H1 (cell line): ENCODE measurements around the gene KDR. TPM values are rescaled to one million over a fixed set of nuclear protein-coding genes. Genes with fewer than 3 reads are reported as not detected.
A peak's percentile ranks its signal among the peaks of the same experiment; 100 is the strongest.

ENCODE experiments used
- CTCF ChIA-PET: fragments of 300-600 bp; sonication (Branson Sonifier 250); formaldehyde crosslinking; loops from one replicate; lab custom pipeline; 2021; ENCODE audit not compliant: partially characterized antibody; lab: Charles Lee
- POLR2A ChIA-PET: fragments of 300-600 bp; sonication (Branson Sonifier 250); formaldehyde crosslinking; loops from one replicate; lab custom pipeline; 2021; ENCODE audit warnings: inconsistent platforms; ENCODE audit not compliant: partially characterized antibody; lab: Charles Lee
- DNase-seq, 2 experiments: peaks; one replicate each; pipeline versions ENCODE4 v3.0.0 to v3.0.0-alpha.2; 2010 to 2022; ENCODE audit warnings: low spot score in 2 of 2, low read depth in 1 of 2, mixed read lengths in 1 of 2
- FAIRE-seq: peaks from 2 replicates; lab custom pipeline; 2011; peaks lifted over from hg19 to GRCh38; lab: Jason Lieb, UNC
- H2AFZ ChIP-seq: 2 replicates; pipeline ENCODE4 v1.8.1; 2012; ENCODE audit warnings: low read length, inconsistent platforms
- H2AK5ac ChIP-seq: 2 replicates; pipeline ENCODE4 v1.6.1; 2013; ENCODE audit warnings: low read depth, low read length
- H2BK120ac ChIP-seq: replicated peaks from 2 replicates; pipeline ENCODE3; 2013; ENCODE audit warnings: low read depth, low read length, inconsistent platforms
- H2BK12ac ChIP-seq: 2 replicates; pipeline ENCODE4 v1.6.1; 2013; ENCODE audit warnings: low read depth, low read length
- H2BK15ac ChIP-seq: 2 replicates; pipeline ENCODE4 v1.6.1; 2013; ENCODE audit warnings: low read length
- H2BK20ac ChIP-seq: 2 replicates; pipeline ENCODE4 v1.6.1; 2013; ENCODE audit warnings: low read length
- H2BK5ac ChIP-seq: 2 replicates; pipeline ENCODE4 v1.6.1; 2013; ENCODE audit warnings: low read depth, low read length
- H3K14ac ChIP-seq: 2 replicates; pipeline ENCODE4 v1.6.1; 2013; ENCODE audit warnings: inconsistent platforms; ENCODE audit not compliant: insufficient read length
- H3K18ac ChIP-seq: 2 replicates; pipeline ENCODE4 v1.6.1; 2013; ENCODE audit warnings: low read length; ENCODE audit errors: extremely low read depth
- H3K23ac ChIP-seq: 2 replicates; pipeline ENCODE4 v1.6.1; 2013; ENCODE audit warnings: inconsistent platforms; ENCODE audit not compliant: insufficient read length
- H3K23me2 ChIP-seq: 2 replicates; pipeline ENCODE4 v1.6.1; 2013; ENCODE audit warnings: low read depth, low read length
- H3K27ac ChIP-seq: 2 replicates; pipeline ENCODE4 v1.6.1; 2011; ENCODE audit warnings: low read depth, low read length, inconsistent platforms
- H3K27me3 ChIP-seq, 4 experiments: replicated peaks in 1 of 4; 1 replicate in 1 of 4; 2 replicates in 3 of 4; pipeline versions ENCODE4 v1.6.1 to v1.8.1; 2011 to 2013; ENCODE audit warnings: low read length in 3 of 4, mild to moderate bottlenecking in 3 of 4, inconsistent platforms in 2 of 4, mixed read lengths in 2 of 4, moderate library complexity in 1 of 4; ENCODE audit not compliant: control insufficient read depth in 3 of 4, insufficient read depth in 3 of 4; ENCODE audit errors: extremely low read depth in 1 of 4
- H3K36me3 ChIP-seq, 4 experiments: 2 replicates each; pipeline versions ENCODE4 v1.6.1 to v1.8.1; 2011 to 2013; ENCODE audit warnings: mild to moderate bottlenecking in 4 of 4, low read length in 3 of 4, moderate library complexity in 2 of 4, control low read depth in 1 of 4, inconsistent platforms in 1 of 4; ENCODE audit not compliant: insufficient read depth in 4 of 4, control insufficient read depth in 2 of 4
- H3K4ac ChIP-seq: replicated peaks from 2 replicates; pipeline ENCODE3; 2013; ENCODE audit warnings: low read length, low read depth, mixed read lengths, inconsistent platforms; ENCODE audit not compliant: insufficient read length
- H3K4me1 ChIP-seq, 4 experiments: replicated peaks in 1 of 4; 1 replicate in 1 of 4; 2 replicates in 3 of 4; pipeline versions ENCODE4 v1.6.1 to v1.8.1; 2011 to 2013; ENCODE audit warnings: low read length in 3 of 4, inconsistent platforms in 2 of 4, mixed read lengths in 1 of 4; ENCODE audit not compliant: insufficient read depth in 4 of 4, control insufficient read depth in 3 of 4
- H3K4me2 ChIP-seq, 2 experiments: 2 replicates each; pipeline versions ENCODE4 v1.6.1 to v1.8.1; 2011 to 2013; ENCODE audit warnings: low read depth in 2 of 2, low read length in 2 of 2, control low read depth in 1 of 2, inconsistent platforms in 1 of 2, mild to moderate bottlenecking in 1 of 2; ENCODE audit not compliant: insufficient read depth in 1 of 2
- H3K4me3 ChIP-seq, 4 experiments: fragments of 200-600, 300-600 bp in 1 of 4; sonication (generic), shearing (Covaris generic), sonication (Bioruptor Twin) in 1 of 4; 2 replicates each; pipeline versions ENCODE4 v1.5.1 to v1.8.1; 2011 to 2016; ENCODE audit warnings: low read length in 4 of 4, low read depth in 3 of 4, control low read depth in 2 of 4, inconsistent platforms in 2 of 4, mild to moderate bottlenecking in 2 of 4, mixed read lengths in 1 of 4, moderate library complexity in 1 of 4; ENCODE audit not compliant: insufficient read depth in 2 of 4; ENCODE audit errors: extremely low read depth in 1 of 4
- H3K56ac ChIP-seq: replicated peaks from 2 replicates; pipeline ENCODE3; 2013; ENCODE audit warnings: low read depth, mild to moderate bottlenecking, mixed read lengths, low read length, inconsistent platforms; ENCODE audit not compliant: insufficient read length
- H3K79me1 ChIP-seq: 2 replicates; pipeline ENCODE4 v1.6.1; 2013; ENCODE audit warnings: low read depth, low read length, control low read depth
- H3K79me2 ChIP-seq, 2 experiments: 2 replicates each; pipeline versions ENCODE4 v1.6.1 to v1.8.1; 2012 to 2013; ENCODE audit warnings: low read length in 2 of 2, mild to moderate bottlenecking in 2 of 2, inconsistent platforms in 1 of 2; ENCODE audit not compliant: insufficient read depth in 2 of 2, control insufficient read depth in 1 of 2
- H3K9ac ChIP-seq, 4 experiments: replicated peaks in 1 of 4; 1 replicate in 1 of 4; 2 replicates in 3 of 4; pipeline versions ENCODE4 v1.6.1 to v1.8.1; 2011 to 2013; ENCODE audit warnings: low read depth in 3 of 4, low read length in 3 of 4, control low read depth in 2 of 4, mild to moderate bottlenecking in 2 of 4, moderate library complexity in 2 of 4, inconsistent platforms in 1 of 4; ENCODE audit errors: extremely low read depth in 1 of 4
- H3K9me3 ChIP-seq, 2 experiments: 2 replicates each; pipeline versions ENCODE4 v1.6.1 to v1.8.1; 2012 to 2013; ENCODE audit warnings: mild to moderate bottlenecking in 2 of 2, moderate library complexity in 2 of 2, control low read depth in 1 of 2, inconsistent platforms in 1 of 2, low read depth in 1 of 2, low read length in 1 of 2, mixed read lengths in 1 of 2; ENCODE audit not compliant: insufficient read depth in 2 of 2
- H4K20me1 ChIP-seq, 2 experiments: replicated peaks in 1 of 2; 2 replicates each; pipeline versions ENCODE3 to v1.8.1; 2011 to 2013; ENCODE audit warnings: inconsistent platforms in 2 of 2, low read length in 2 of 2, mild to moderate bottlenecking in 1 of 2; ENCODE audit not compliant: insufficient read depth in 2 of 2, control insufficient read depth in 1 of 2
- H4K5ac ChIP-seq: 2 replicates; pipeline ENCODE4 v1.6.1; 2013; ENCODE audit warnings: low read length, low read depth, mixed read lengths, inconsistent platforms; ENCODE audit not compliant: insufficient read length
- H4K8ac ChIP-seq: 2 replicates; pipeline ENCODE4 v1.8.0; 2013; ENCODE audit warnings: mild to moderate bottlenecking, moderate library complexity, low read length, inconsistent platforms; ENCODE audit not compliant: insufficient read depth; ENCODE audit errors: extremely low read depth
- H4K91ac ChIP-seq: replicated peaks from 2 replicates; pipeline ENCODE3; 2013; ENCODE audit warnings: low read length, mixed read lengths, inconsistent platforms; ENCODE audit not compliant: insufficient read length
- BACH1 ChIP-seq: IDR thresholded peaks from 2 replicates; pipeline ENCODE4 v1.6.1; 2012; ENCODE audit warnings: low read length, improper control_type of control experiment
- BRCA1 ChIP-seq: IDR thresholded peaks from 2 replicates; pipeline ENCODE4 v1.6.1; 2012; ENCODE audit warnings: low read depth, low read length, improper control_type of control experiment
- CBX5 ChIP-seq: fragments of 300-800, 300-1000 bp; sonication (generic); IDR thresholded peaks from 2 replicates; pipeline ENCODE4 v1.7.1; 2016; ENCODE audit warnings: antibody characterized with exemption, low read length, low read depth
- CTCF ChIP-seq, 3 experiments: IDR thresholded peaks; 1 replicate in 2 of 3; 2 replicates in 1 of 3; pipeline versions ENCODE4 v1.5.1 to v1.6.1; 2011; ENCODE audit warnings: low read length in 3 of 3, mild to moderate bottlenecking in 3 of 3, inconsistent platforms in 2 of 3, low read depth in 1 of 3, moderate library complexity in 1 of 3; ENCODE audit not compliant: insufficient read depth in 1 of 3; ENCODE audit errors: control extremely low read depth in 1 of 3
- EGR1 ChIP-seq: IDR thresholded peaks from 2 replicates; pipeline ENCODE4 v1.6.1; 2011; ENCODE audit warnings: low read depth, low read length, borderline replicate concordance
- KDM4A ChIP-seq: IDR thresholded peaks from one replicate; pipeline ENCODE4 v1.7.1; 2012; ENCODE audit warnings: low read depth, mild to moderate bottlenecking, moderate library complexity, low read length, inconsistent platforms; ENCODE audit not compliant: severe bottlenecking
- PHF8 ChIP-seq: fragments of 200-600 bp; sonication (generic); conservative IDR thresholded peaks from 2 replicates; pipeline ENCODE4 v1.7.1; 2012; ENCODE audit warnings: low read depth, mild to moderate bottlenecking, inconsistent platforms, low read length, moderate library complexity
- POU5F1 ChIP-seq: IDR thresholded peaks from 2 replicates; pipeline ENCODE4 v1.6.1; 2011; ENCODE audit warnings: low read depth, mild to moderate bottlenecking, low read length, moderate library complexity
- RAD21 ChIP-seq, 2 experiments: IDR thresholded peaks in 1 of 2; conservative IDR thresholded peaks in 1 of 2; 2 replicates each; pipeline ENCODE4 v1.6.1; 2011; ENCODE audit warnings: low read depth in 2 of 2, low read length in 2 of 2, improper control_type of control experiment in 1 of 2, inconsistent platforms in 1 of 2, mild to moderate bottlenecking in 1 of 2, moderate library complexity in 1 of 2
- TCF12 ChIP-seq: IDR thresholded peaks from 2 replicates; pipeline ENCODE4 v1.6.1; 2011; ENCODE audit warnings: low read depth, mild to moderate bottlenecking, low read length
- WGBS, 2 experiments: shearing (Covaris generic) in 1 of 2; methylation state at CpG; one replicate each; pipeline versions ENCODE4 v1.1.6 to v1.1.7; 2013 to 2015; ENCODE audit warnings: low lambda C conversion rate in 2 of 2, mixed read lengths in 2 of 2, inconsistent platforms in 1 of 2, low coverage in 1 of 2, missing lambda C conversion rate in 1 of 2; ENCODE audit not compliant: insufficient replicate concordance in 2 of 2, insufficient coverage in 1 of 2, insufficient read length in 1 of 2; ENCODE audit errors: extremely low coverage in 1 of 2, missing lambda C conversion rate in 1 of 2; 5-methylcytosine and 5-hydroxymethylcytosine counted together
- polyA plus RNA-seq, 7 experiments: library from polyadenylated mRNA; depleted of rRNA in 3 of 7; stranded (reverse) in 5 of 7; unstranded in 2 of 7; fragments of >200 nt in 5 of 7; fragments of 200-250 nt in 2 of 7; gene quantifications; 1 replicate in 5 of 7; 2 replicates in 1 of 7; 4 replicates in 1 of 7; pipeline versions ENCODE4 v1.2.1 to v1.2.3, GENCODE V29; 2011 to 2013; ENCODE audit warnings: missing spikeins in 2 of 7, mixed read lengths in 2 of 7
- total RNA-seq: library from RNA; stranded (reverse); fragmentation: NEBNext Ultra II Directional; extraction: Animal tissue kit (Norgen Biotek cat#: 25700); gene quantifications from 2 replicates; pipeline ENCODE4 v1.2.1, GENCODE V29; 2021

The KDR gene
- total and polyA plus RNA-seq, 2 of the 8 experiments (the other 6 are each of a cell fraction or from before 2014, with no cell fraction given): 69.3 to 106 TPM

DNA sequence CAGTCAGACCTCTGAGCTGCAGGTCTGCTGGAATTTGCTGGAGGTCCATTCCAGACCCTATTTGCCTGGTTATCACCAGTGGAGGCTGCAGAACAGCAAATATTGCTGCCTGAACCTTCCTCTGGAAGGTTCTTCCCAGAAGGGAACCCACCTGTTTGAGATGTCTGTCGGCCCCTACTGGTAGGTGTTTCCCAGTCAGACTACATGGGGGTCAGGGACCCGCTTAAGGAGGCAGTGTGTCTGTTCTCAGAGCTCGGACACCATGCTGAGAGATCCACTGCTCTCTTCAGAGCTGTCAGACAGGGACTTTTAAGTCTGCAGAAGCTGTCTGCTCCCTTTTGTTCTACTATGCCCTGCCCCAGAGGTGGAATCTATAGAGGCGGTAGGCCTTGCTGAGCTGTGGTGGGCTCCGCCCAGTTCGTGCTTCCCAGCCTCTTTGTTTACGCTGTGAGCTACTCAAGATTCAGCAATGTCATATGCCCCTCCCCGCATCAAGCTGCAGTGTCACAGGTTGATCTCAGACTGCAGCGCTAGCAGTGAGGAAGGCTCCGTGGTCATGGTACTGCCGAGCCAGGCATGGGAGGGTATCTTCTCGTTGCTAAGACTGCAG lies 44.1 kb upstream of the KDR start:
- Histone ChIP-seq H4K91ac (no peak overlapping the region), H3K4ac (no peak overlapping the region), H3K79me1 (no peaks in the 10 kb centered on the region), H3K56ac (no peak overlapping the region), H3K27me3 (no peaks in the 10 kb centered on the region), H3K4me1 (peaks cover 0 to 4% (median 0%) of the 10 kb centered on the region in 4 experiments; a peak in 2 of 7 replicates), H2BK15ac (no peak overlapping the region), H3K9ac (no peak overlapping the region), H4K20me1 (no peaks in the 10 kb centered on the region), H3K23me2 (no peaks in the 10 kb centered on the region), H3K79me2 (no peaks in the 10 kb centered on the region), H3K4me3 (no peak overlapping the region), H2BK12ac (peak overlapping the region; percentile 77; the same call in 1 of the 2 replicates), H4K5ac (no peak overlapping the region), H3K27ac (no peak overlapping the region), H3K14ac (no peak overlapping the region), H2AK5ac (0 out of 2 replicates have a peak overlapping the region, but pooled peaks have one; percentile 28), H4K8ac (no peak overlapping the region), H3K9me3 (no peaks in the 10 kb centered on the region; a peak in 1 of 4 replicates), H2BK120ac (no peak overlapping the region), H2BK5ac (no peak overlapping the region), H3K23ac (no peak overlapping the region), H3K18ac (no peak overlapping the region; the same call in 1 of the 2 replicates), H3K36me3 (no peaks in the 10 kb centered on the region), H2BK20ac (peak overlapping the region; percentile 90; the same call in 1 of the 2 replicates), H2AFZ (peak overlapping the region; percentile 53; the same call in 1 of the 2 replicates), H3K4me2 (no peak overlapping the region)
- DNase-seq (no peak), FAIRE-seq (no peak)
- TF ChIP-seq POU5F1 (no peak), CTCF (IDR thresholded peaks at IDR 0.05; ENCODE audit: control extremely low read depth in 1 of 3, insufficient read depth in 1 of 3, low read depth in 1 of 3, low read length in 3 of 3) (peak; percentile 3 to 30 (median 7); a peak in 3 of 4 replicates), RAD21 (IDR thresholded peaks at IDR 0.05 in 1 of 2, conservative IDR thresholded peaks at IDR 0.05 in 1 of 2; ENCODE audit: low read depth in 2 of 2, low read length in 2 of 2) (peak; percentile 14 to 24; a peak in 2 of 4 replicates), BACH1 (no peak), CBX5 (no peak), EGR1 (no peak), TCF12 (no peak), BRCA1 (no peak), KDM4A (no peak), PHF8 (no peak)
- POLR2A ChIA-PET: no interaction called here
- whole genome bisulfite sequencing, 2 experiments: 59% methylated on average over 12 of the region's 12 CpGs; no CpG with 5 or more reads in 1 of the 2 experiments
- CTCF ChIA-PET: interaction anchor here (0.7 to 4.4 kb wide), 10 partner anchors 10 to 193 kb away, joined by 3 to 31 read pairs (median 3); no protein-coding TSS in a partner anchor
